IMR-90 (cell line): ENCODE measurements around the gene VEGFA. TPM values are rescaled to one million over a fixed set of nuclear protein-coding genes. Genes with fewer than 3 reads are reported as not detected.
A peak's percentile ranks its signal among the peaks of the same experiment; 100 is the strongest.

ENCODE experiments used
- ATAC-seq: fragments of 200-7000 bp; cut with Tn5 transposase; 2 replicates; pipeline ENCODE4 v1.9.1; 2020; ENCODE audit warnings: low read depth, mild to moderate bottlenecking, moderate library complexity
- BruUV-seq: library from RNA; stranded (reverse); fragments of 400-500 nt; replicated peaks from 2 replicates; lab custom pipeline; 2021; lab: Mats Ljungman, UMichigan
- CTCF ChIA-PET: fragments of 300-600 bp; formaldehyde crosslinking; extraction: SDS; loops from one replicate; lab custom pipeline; 2021; ENCODE audit warnings: antibody characterized with exemption; lab: Yijun Ruan, JAX
- POLR2A ChIA-PET: fragments of 300-600 bp; sonication (Branson Sonifier 250); formaldehyde crosslinking; loops from one replicate; lab custom pipeline; 2022; ENCODE audit warnings: antibody characterized with exemption; ENCODE audit not compliant: unreplicated experiment; lab: Charles Lee
- DNase-seq: peaks from one replicate; pipeline ENCODE4 v3.0.0; 2013
- H2AFZ ChIP-seq: replicated peaks from 2 replicates; pipeline ENCODE3; 2013; ENCODE audit warnings: low read length, mild to moderate bottlenecking; ENCODE audit not compliant: poor library complexity
- H2AK5ac ChIP-seq: 2 replicates; pipeline ENCODE4 v1.6.1; 2013; ENCODE audit warnings: low read depth, low read length, inconsistent platforms
- H2AK9ac ChIP-seq: replicated peaks from 2 replicates; pipeline ENCODE3; 2013; ENCODE audit warnings: mild to moderate bottlenecking, low read depth, low read length, moderate library complexity; ENCODE audit not compliant: poor library complexity
- H2BK120ac ChIP-seq: 2 replicates; pipeline ENCODE4 v1.6.1; 2013; ENCODE audit warnings: low read depth, low read length, inconsistent platforms
- H2BK15ac ChIP-seq: 3 replicates; pipeline ENCODE4 v1.6.1; 2013; ENCODE audit warnings: low read depth, low read length, inconsistent platforms
- H2BK20ac ChIP-seq: 2 replicates; pipeline ENCODE4 v1.6.1; 2013; ENCODE audit warnings: low read depth, mild to moderate bottlenecking, inconsistent platforms, low read length, moderate library complexity
- H2BK5ac ChIP-seq: 2 replicates; pipeline ENCODE4 v1.6.1; 2013; ENCODE audit warnings: mild to moderate bottlenecking, low read depth, low read length, inconsistent platforms; ENCODE audit not compliant: poor library complexity, severe bottlenecking
- H3K14ac ChIP-seq: replicated peaks from 2 replicates; pipeline ENCODE4 v1.6.1; 2013; ENCODE audit warnings: low read depth, low read length, inconsistent platforms
- H3K18ac ChIP-seq: 2 replicates; pipeline ENCODE4 v1.6.1; 2013; ENCODE audit warnings: low read depth, low read length, control low read depth
- H3K23ac ChIP-seq: 2 replicates; pipeline ENCODE4 v1.6.1; 2013; ENCODE audit warnings: low read depth, low read length, inconsistent platforms
- H3K27ac ChIP-seq: 2 replicates; pipeline ENCODE4 v1.5.1; 2013; ENCODE audit warnings: mild to moderate bottlenecking, control low read depth, low read length; ENCODE audit not compliant: insufficient read depth
- H3K27me3 ChIP-seq: 2 replicates; pipeline ENCODE4 v1.6.1; 2013; ENCODE audit warnings: low read length; ENCODE audit not compliant: control insufficient read depth, insufficient read depth
- H3K36me3 ChIP-seq: 2 replicates; pipeline ENCODE4 v1.6.1; 2013; ENCODE audit warnings: low read length, mixed read lengths; ENCODE audit not compliant: control insufficient read depth, insufficient read depth
- H3K4ac ChIP-seq: 2 replicates; pipeline ENCODE4 v1.6.1; 2013; ENCODE audit warnings: low read depth, low read length, inconsistent platforms
- H3K4me1 ChIP-seq: 2 replicates; pipeline ENCODE4 v1.6.1; 2013; ENCODE audit warnings: low read length, mixed read lengths; ENCODE audit not compliant: control insufficient read depth, insufficient read depth
- H3K4me2 ChIP-seq: 2 replicates; pipeline ENCODE4 v1.6.1; 2013; ENCODE audit warnings: low read depth, mild to moderate bottlenecking, control low read depth, low read length, moderate library complexity
- H3K4me3 ChIP-seq: 2 replicates; pipeline ENCODE4 v1.5.1; 2013; ENCODE audit warnings: low read depth, mild to moderate bottlenecking, control low read depth, low read length, moderate library complexity; ENCODE audit not compliant: insufficient read depth
- H3K56ac ChIP-seq: 2 replicates; pipeline ENCODE4 v1.6.1; 2013; ENCODE audit warnings: low read length, inconsistent platforms; ENCODE audit not compliant: insufficient read depth; ENCODE audit errors: extremely low read depth
- H3K79me1 ChIP-seq, 2 experiments: 2 replicates each; pipeline ENCODE4 v1.6.1; 2013; ENCODE audit warnings: low read length in 2 of 2, inconsistent platforms in 1 of 2, low read depth in 1 of 2
- H3K9ac ChIP-seq: 2 replicates; pipeline ENCODE4 v1.6.1; 2013; ENCODE audit warnings: low read depth, low read length, control low read depth
- H3K9me1 ChIP-seq: 2 replicates; pipeline ENCODE4 v1.6.1; 2013; ENCODE audit warnings: low read length, inconsistent platforms; ENCODE audit not compliant: insufficient read depth
- H3K9me3 ChIP-seq: 2 replicates; pipeline ENCODE4 v1.6.1; 2013; ENCODE audit warnings: low read length; ENCODE audit not compliant: control insufficient read depth, insufficient read depth
- H4K20me1 ChIP-seq: 2 replicates; pipeline ENCODE4 v1.6.1; 2013; ENCODE audit warnings: low read length, inconsistent platforms; ENCODE audit not compliant: insufficient read depth
- H4K5ac ChIP-seq: 2 replicates; pipeline ENCODE4 v1.6.1; 2013; ENCODE audit warnings: mild to moderate bottlenecking, low read depth, low read length, control low read depth
- H4K8ac ChIP-seq, 2 experiments: 2 replicates each; pipeline ENCODE4 v1.6.1; 2013; ENCODE audit warnings: low read depth in 2 of 2, low read length in 2 of 2, control low read depth in 1 of 2, inconsistent platforms in 1 of 2
- H4K91ac ChIP-seq: 2 replicates; pipeline ENCODE4 v1.6.1; 2013; ENCODE audit warnings: low read depth, low read length, inconsistent platforms; ENCODE audit not compliant: insufficient read depth
- BHLHE40 ChIP-seq: fragments of 150-350 bp; IDR thresholded peaks from 2 replicates; pipeline ENCODE4 v1.6.1; 2016; ENCODE audit warnings: mild to moderate bottlenecking, low read depth, low read length
- CEBPB ChIP-seq: IDR thresholded peaks from 2 replicates; pipeline ENCODE4 v1.6.1; 2012; ENCODE audit warnings: low read depth, low read length, improper control_type of control experiment
- CHD1 ChIP-seq: IDR thresholded peaks from 2 replicates; pipeline ENCODE4 v1.6.1; 2012; ENCODE audit warnings: low read depth, low read length, improper control_type of control experiment
- FOS ChIP-seq: fragments of 150-350 bp; IDR thresholded peaks from 2 replicates; pipeline ENCODE4 v1.6.1; 2016; ENCODE audit warnings: low read depth, low read length
- MAFK ChIP-seq: IDR thresholded peaks from 2 replicates; pipeline ENCODE4 v1.6.1; 2012; ENCODE audit warnings: low read depth, low read length, improper control_type of control experiment
- MAZ ChIP-seq: IDR thresholded peaks from 2 replicates; pipeline ENCODE4 v1.6.1; 2012; ENCODE audit warnings: low read depth, mild to moderate bottlenecking, low read length, improper control_type of control experiment, moderate library complexity, borderline replicate concordance
- MXI1 ChIP-seq: IDR thresholded peaks from 2 replicates; pipeline ENCODE4 v1.6.1; 2012; ENCODE audit warnings: low read depth, mild to moderate bottlenecking, low read length, moderate library complexity, borderline replicate concordance
- NFE2L2 ChIP-seq: fragments of 150-350 bp; IDR thresholded peaks from 2 replicates; pipeline ENCODE4 v1.6.1; 2016; ENCODE audit warnings: low read depth, mild to moderate bottlenecking, low read length
- POLR2A ChIP-seq: IDR thresholded peaks from 2 replicates; pipeline ENCODE4 v1.6.1; 2012; ENCODE audit warnings: mild to moderate bottlenecking, low read depth, low read length
- RCOR1 ChIP-seq: IDR thresholded peaks from 2 replicates; pipeline ENCODE4 v1.6.1; 2012; ENCODE audit warnings: mild to moderate bottlenecking, low read length, improper control_type of control experiment; ENCODE audit not compliant: insufficient replicate concordance
- RFX5 ChIP-seq: IDR thresholded peaks from 2 replicates; pipeline ENCODE4 v1.8.0; 2012; ENCODE audit warnings: low read depth, mild to moderate bottlenecking, low read length, moderate library complexity
- SMC3 ChIP-seq: fragments of 150-350 bp; IDR thresholded peaks from 2 replicates; pipeline ENCODE4 v1.6.1; 2016; ENCODE audit warnings: low read depth, mild to moderate bottlenecking, antibody characterized with exemption, low read length, moderate library complexity
- WGBS, 2 experiments: methylation state at CpG; one replicate each; pipeline versions ENCODE4 v1.1.5 to v1.1.7; 2013; ENCODE audit warnings: missing lambda C conversion rate in 2 of 2; ENCODE audit not compliant: insufficient read length in 1 of 2; ENCODE audit errors: extremely low coverage in 2 of 2; 5-methylcytosine and 5-hydroxymethylcytosine counted together
- dilution Hi-C: fragments of 300-500 bp; cut with HindIII; formaldehyde crosslinking; loops from one replicate; pipeline ENCODE4 v1.14.3; 2018; ENCODE audit warnings: low sequenced_read_pairs; ENCODE audit not compliant: unreplicated experiment
- in situ Hi-C: fragments of 300-500 bp; cut with MboI; formaldehyde crosslinking; loops from 3 replicates; pipeline ENCODE4 v1.14.3; 2019; ENCODE audit warnings: low sequenced_read_pairs, inconsistent platforms, mixed read lengths
- intact Hi-C: fragments of 100-400 bp; cut with micrococcal nuclease; formaldehyde crosslinking; loops from 2 replicates; pipeline ENCODE4 v1.10.0; 2022
- polyA plus RNA-seq, 3 experiments: library from polyadenylated mRNA; depleted of rRNA; stranded (reverse); fragments of >200 nt; gene quantifications; 2 replicates each; pipeline ENCODE4 v1.2.3, GENCODE V29; 2012; ENCODE audit warnings: low replicate concordance in 1 of 3
- total RNA-seq: library from RNA; depleted of rRNA; stranded (reverse); fragments of >200 nt; gene quantifications from 2 replicates; pipeline ENCODE4 v1.2.3, GENCODE V29; 2012
- TF ChIP-seq, protein P1 (sequence below): conservative IDR thresholded peaks from 2 replicates; pipeline ENCODE4 v1.5.1; 2012; ENCODE audit warnings: mild to moderate bottlenecking, low read depth, low read length, improper control_type of control experiment
- TF ChIP-seq, protein P2 (sequence below): fragments of 150-350 bp; IDR thresholded peaks from 2 replicates; pipeline ENCODE4 v1.6.1; 2017; ENCODE audit warnings: mild to moderate bottlenecking, antibody characterized with exemption, low read length, low read depth

Gene VEGFA
- total and polyA plus RNA-seq, 2 of the 4 experiments (the other 2 are of a cell fraction), result 190 to 234 TPM

DNA sequence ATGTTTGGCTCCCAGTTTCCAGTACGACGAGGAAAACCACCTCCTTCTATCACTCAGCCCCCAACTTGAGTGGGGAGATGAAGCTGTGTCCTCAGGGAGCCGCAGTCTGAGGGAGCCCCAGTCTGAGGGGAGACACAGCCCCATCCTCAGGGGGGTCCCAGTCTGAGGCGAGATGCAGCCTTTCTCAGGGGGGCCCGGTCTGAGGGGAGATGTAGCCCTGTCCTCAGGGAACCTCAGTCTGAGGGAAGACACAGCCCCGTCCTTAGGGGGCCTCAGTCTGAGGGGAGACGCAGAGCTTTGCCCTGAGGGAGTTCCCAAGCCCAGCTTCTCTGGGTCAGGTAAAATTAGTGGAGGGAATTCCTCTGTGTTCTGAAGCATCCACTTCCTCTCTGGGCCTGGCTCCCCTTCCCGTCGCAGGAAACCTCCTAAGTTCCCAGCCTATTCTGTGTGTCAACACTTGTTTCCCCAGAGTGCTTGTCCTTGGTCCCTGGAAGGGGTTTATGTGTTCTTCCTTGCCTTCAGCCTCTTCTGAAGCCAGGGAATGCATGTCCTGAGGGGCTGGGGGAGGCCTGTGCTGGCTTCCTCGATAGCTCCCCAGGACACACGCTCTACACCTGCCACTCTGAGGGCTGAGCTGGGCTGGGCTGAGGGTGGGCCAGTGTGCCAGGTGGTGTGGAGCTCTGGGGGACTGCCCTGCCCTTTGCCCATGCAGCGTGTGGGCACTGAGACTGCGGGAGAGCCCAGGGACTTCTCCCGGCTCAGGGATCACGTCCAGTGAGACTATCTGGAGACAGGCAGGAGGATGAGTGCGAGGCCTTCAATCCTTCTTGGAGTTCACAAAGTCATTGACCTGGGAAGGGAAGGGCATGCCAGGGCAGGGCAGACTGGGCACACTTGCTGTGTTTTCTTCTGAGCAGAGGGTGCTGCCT, 55.4 kb downstream of the VEGFA start:
- H2AFZ ChIP-seq, result no peak overlapping the region
- H2BK120ac ChIP-seq, result no peak overlapping the region
- no peak for DNase-seq
- no peaks in the 10 kb centered on the region for H3K9me3 ChIP-seq
- H4K8ac ChIP-seq, result no peak overlapping the region
- no peaks in the 10 kb centered on the region for H4K20me1 ChIP-seq
- no peak overlapping the region for H3K9ac ChIP-seq
- no peak overlapping the region for H2AK5ac ChIP-seq
- H2BK20ac ChIP-seq, result no peak overlapping the region
- no peak overlapping the region for H3K23ac ChIP-seq
- no peak overlapping the region for H3K4me2 ChIP-seq
- no peak overlapping the region for H3K27ac ChIP-seq
- ATAC-seq, result no peak
- H3K14ac ChIP-seq, result no peak overlapping the region
- no peak overlapping the region; the same call in 2 of the 3 replicates for H2BK15ac ChIP-seq
- H3K56ac ChIP-seq, result no peak overlapping the region
- no peaks in the 10 kb centered on the region for H3K9me1 ChIP-seq
- BruUV-seq, result no TSS peak
- H3K4me3 ChIP-seq, result no peak overlapping the region
- H4K91ac ChIP-seq, result no peak overlapping the region
- peaks cover 3% of the 10 kb centered on the region; the same call in 1 of the 2 replicates for H3K4me1 ChIP-seq
- no peak overlapping the region for H3K4ac ChIP-seq
- peak overlapping the region; percentile 48 for H2AK9ac ChIP-seq
- ChIA-PET CTCF (interaction anchor here (1.1 to 1.3 kb wide), 2 partner anchors 8 to 18 kb away, joined by 3 read pairs; no protein-coding TSS in a partner anchor), POLR2A (no interaction called here)
- H4K5ac ChIP-seq, result no peak overlapping the region
- intact Hi-C loops (no loop called here), dilution Hi-C loops (no loop called here), in situ Hi-C loops (no loop called here)
- H3K36me3 ChIP-seq, result no peaks in the 10 kb centered on the region
- no peak overlapping the region for H3K18ac ChIP-seq
- peaks cover 49% of the 10 kb centered on the region for H3K27me3 ChIP-seq
- H3K79me1 ChIP-seq, result no peaks in the 10 kb centered on the region
- no peak overlapping the region for H2BK5ac ChIP-seq
- 96% methylated on average over 5 of the region's 16 CpGs; no CpG with 5 or more reads in 1 of the 2 experiments for WGBS, 2 experiments
- no peak for TF ChIP-seq CHD1
- no peak for TF ChIP-seq SMC3
- no peak for TF ChIP-seq POLR2A
- TF ChIP-seq MAZ, result no peak
- no peak for TF ChIP-seq MAFK
- TF ChIP-seq, protein P1, sequence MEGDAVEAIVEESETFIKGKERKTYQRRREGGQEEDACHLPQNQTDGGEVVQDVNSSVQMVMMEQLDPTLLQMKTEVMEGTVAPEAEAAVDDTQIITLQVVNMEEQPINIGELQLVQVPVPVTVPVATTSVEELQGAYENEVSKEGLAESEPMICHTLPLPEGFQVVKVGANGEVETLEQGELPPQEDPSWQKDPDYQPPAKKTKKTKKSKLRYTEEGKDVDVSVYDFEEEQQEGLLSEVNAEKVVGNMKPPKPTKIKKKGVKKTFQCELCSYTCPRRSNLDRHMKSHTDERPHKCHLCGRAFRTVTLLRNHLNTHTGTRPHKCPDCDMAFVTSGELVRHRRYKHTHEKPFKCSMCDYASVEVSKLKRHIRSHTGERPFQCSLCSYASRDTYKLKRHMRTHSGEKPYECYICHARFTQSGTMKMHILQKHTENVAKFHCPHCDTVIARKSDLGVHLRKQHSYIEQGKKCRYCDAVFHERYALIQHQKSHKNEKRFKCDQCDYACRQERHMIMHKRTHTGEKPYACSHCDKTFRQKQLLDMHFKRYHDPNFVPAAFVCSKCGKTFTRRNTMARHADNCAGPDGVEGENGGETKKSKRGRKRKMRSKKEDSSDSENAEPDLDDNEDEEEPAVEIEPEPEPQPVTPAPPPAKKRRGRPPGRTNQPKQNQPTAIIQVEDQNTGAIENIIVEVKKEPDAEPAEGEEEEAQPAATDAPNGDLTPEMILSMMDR, result no peak
- TF ChIP-seq FOS, result no peak
- TF ChIP-seq, protein P2, sequence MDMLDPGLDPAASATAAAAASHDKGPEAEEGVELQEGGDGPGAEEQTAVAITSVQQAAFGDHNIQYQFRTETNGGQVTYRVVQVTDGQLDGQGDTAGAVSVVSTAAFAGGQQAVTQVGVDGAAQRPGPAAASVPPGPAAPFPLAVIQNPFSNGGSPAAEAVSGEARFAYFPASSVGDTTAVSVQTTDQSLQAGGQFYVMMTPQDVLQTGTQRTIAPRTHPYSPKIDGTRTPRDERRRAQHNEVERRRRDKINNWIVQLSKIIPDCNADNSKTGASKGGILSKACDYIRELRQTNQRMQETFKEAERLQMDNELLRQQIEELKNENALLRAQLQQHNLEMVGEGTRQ, result no peak
- no peak for TF ChIP-seq MXI1
- no peak for TF ChIP-seq NFE2L2
- no peak for TF ChIP-seq RFX5
- no peak for TF ChIP-seq BHLHE40
- TF ChIP-seq RCOR1, result no peak
- TF ChIP-seq CEBPB, result no peak
